Upper lobe of right lung (tissue), 1 donor: ENCODE data around the gene ARHGEF28. TPM values are rescaled to one million over a fixed set of nuclear protein-coding genes. Genes with fewer than 3 reads are reported as not detected.

Experiments
- ATAC-seq: fragments of 200-7000 bp; cut with Tn5 transposase; one replicate; pipeline ENCODE4 v1.9.1; 2020; ENCODE audit warnings: mild to moderate bottlenecking, moderate library complexity
- DNase-seq: peaks from one replicate; pipeline ENCODE4 v3.0.0-alpha.2; 2020
- H3K27ac ChIP-seq: fragments of 200-600 bp; one replicate; pipeline ENCODE4 v1.8.0; 2022
- H3K27me3 ChIP-seq: fragments of 200-600 bp; one replicate; pipeline ENCODE4 v1.8.0; 2022; ENCODE audit warnings: mild to moderate bottlenecking
- H3K36me3 ChIP-seq: fragments of 200-600 bp; one replicate; pipeline ENCODE4 v1.8.0; 2022
- H3K4me1 ChIP-seq: fragments of 200-600 bp; one replicate; pipeline ENCODE4 v1.8.0; 2022
- H3K4me3 ChIP-seq: fragments of 200-600 bp; one replicate; pipeline ENCODE4 v1.8.0; 2022; ENCODE audit warnings: mild to moderate bottlenecking
- H3K9me3 ChIP-seq: fragments of 200-600 bp; one replicate; pipeline ENCODE4 v1.8.0; 2022
- CTCF ChIP-seq: fragments of 200-600 bp; IDR thresholded peaks from one replicate; pipeline ENCODE4 v1.8.0; 2022; ENCODE audit warnings: antibody characterized with exemption
- intact Hi-C: fragments of 100-400 bp; cut with DNase I; formaldehyde crosslinking; loops from one replicate; pipeline ENCODE4 v1.11.0; 2022
- total RNA-seq: library from RNA; stranded (reverse); fragmentation: NEBNext Ultra II Directional; extraction: Animal tissue kit (Norgen Biotek cat#: 25700); gene quantifications from one replicate; pipeline ENCODE4 v1.2.1, GENCODE V29; 2021
- donor health status: DM: no; HTN: yes; CAD: no; lungs with severe emphysema.

Gene ARHGEF28
- total RNA-seq, 1 donor from 2014 or later, result 22.3 TPM

DNA sequence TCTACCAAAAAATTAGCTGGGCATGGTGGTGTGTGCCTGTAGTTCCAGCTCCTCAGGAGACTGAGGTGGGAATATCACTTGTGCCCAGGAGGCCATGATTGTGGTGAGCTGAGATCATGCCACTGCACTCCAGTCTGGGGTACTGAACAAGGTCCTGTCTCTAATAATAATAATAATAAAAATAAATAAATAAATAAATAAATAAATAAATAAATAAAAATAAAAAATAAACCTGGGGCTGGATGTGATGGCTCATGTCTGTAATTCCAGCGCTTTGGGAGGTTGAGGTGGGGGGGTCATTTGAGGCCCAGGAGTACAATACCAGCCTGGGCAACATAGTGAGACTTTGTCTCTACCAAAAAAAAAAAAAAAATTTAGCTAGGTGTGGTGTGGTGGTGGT lies 113.7 kb downstream of the ARHGEF28 start:
- H3K9me3 ChIP-seq, result no peaks in the 10 kb centered on the region
- no peak overlapping the region for H3K4me3 ChIP-seq
- intact Hi-C loops, result no loop called here
- no peaks in the 10 kb centered on the region for H3K4me1 ChIP-seq
- no peaks in the 10 kb centered on the region for H3K27me3 ChIP-seq
- H3K36me3 ChIP-seq, result no peaks in the 10 kb centered on the region
- H3K27ac ChIP-seq, result no peak overlapping the region
- no peak for TF ChIP-seq CTCF
- DNase-seq (no peak), ATAC-seq (no peak)

DNA sequence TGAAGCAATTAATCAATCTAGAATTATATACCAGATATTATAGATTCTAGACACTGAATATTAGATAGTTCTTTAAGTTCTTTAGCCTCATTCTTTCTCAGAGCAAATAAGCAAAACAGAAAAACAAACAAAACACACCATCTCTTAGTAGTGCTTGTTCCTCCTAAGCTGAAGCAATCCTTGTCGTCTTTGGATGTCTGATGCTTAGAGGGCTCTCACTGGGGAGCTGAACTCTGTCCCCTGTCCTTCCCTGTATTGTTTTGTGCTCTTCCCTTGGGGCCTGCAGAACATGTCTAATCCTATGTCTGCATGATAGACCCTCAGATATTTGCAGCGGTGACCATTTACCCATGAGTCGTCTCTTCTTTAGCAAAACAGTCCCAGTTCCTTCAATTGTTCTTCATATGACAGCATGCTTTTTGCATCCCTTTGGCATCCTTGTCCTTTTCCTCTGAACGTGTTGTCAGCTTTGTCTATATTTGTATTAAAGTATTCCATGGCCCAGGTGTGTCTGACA lies 114.3 kb downstream of the ARHGEF28 start:
- DNase-seq, result no peak
- H3K4me1 ChIP-seq, result no peaks in the 10 kb centered on the region
- TF ChIP-seq CTCF, result no peak
- no peak overlapping the region for H3K4me3 ChIP-seq
- no peak for ATAC-seq
- no peaks in the 10 kb centered on the region for H3K27me3 ChIP-seq
- H3K36me3 ChIP-seq, result no peaks in the 10 kb centered on the region
- intact Hi-C loops, result no loop called here
- no peaks in the 10 kb centered on the region for H3K9me3 ChIP-seq
- H3K27ac ChIP-seq, result no peak overlapping the region

GRCh38 chr5:73743161-73743560 lies 117.2 kb downstream of the ARHGEF28 start:
- Histone ChIP-seq H3K27ac (no peak overlapping the region), H3K9me3 (no peaks in the 10 kb centered on the region), H3K27me3 (no peaks in the 10 kb centered on the region), H3K4me3 (no peak overlapping the region), H3K4me1 (peaks cover 4% of the 10 kb centered on the region), H3K36me3 (no peaks in the 10 kb centered on the region)
- DNase-seq, result no peak
- TF ChIP-seq CTCF, result no peak
- no peak for ATAC-seq
- intact Hi-C loops, result no loop called here

DNA sequence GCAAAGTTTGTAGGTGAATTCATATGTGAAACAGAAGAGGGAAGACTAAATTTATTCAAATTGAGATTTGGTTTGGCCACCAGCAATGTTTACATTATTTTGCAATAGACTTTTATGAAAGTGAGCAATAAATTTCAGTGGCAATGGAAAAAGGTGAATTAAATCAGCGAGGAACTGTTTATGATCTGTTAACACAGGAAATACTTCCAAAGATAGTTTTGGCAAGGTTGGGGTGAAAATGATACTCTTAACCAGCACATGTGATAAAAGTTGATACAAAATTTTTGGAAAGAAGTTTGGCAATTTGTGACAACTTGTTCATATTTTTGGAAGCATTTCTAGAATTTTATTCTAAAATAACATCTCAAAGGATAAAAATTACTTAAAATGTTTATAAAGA lies 119.8 kb downstream of the ARHGEF28 start:
- no peak for ATAC-seq
- Histone ChIP-seq H3K27ac (no peak overlapping the region), H3K4me1 (peaks cover 21% of the 10 kb centered on the region), H3K36me3 (no peaks in the 10 kb centered on the region), H3K27me3 (no peaks in the 10 kb centered on the region), H3K4me3 (no peak overlapping the region), H3K9me3 (no peaks in the 10 kb centered on the region)
- intact Hi-C loops, result no loop called here
- TF ChIP-seq CTCF, result no peak
- no peak for DNase-seq

- TF ChIP-seq CTCF, result no peak
- no peak overlapping the region for H3K27ac ChIP-seq
- ATAC-seq, result no peak
- intact Hi-C loops, result no loop called here
- DNase-seq, result no peak
- peaks cover 21% of the 10 kb centered on the region for H3K4me1 ChIP-seq
- H3K9me3 ChIP-seq, result no peaks in the 10 kb centered on the region
- H3K27me3 ChIP-seq, result no peaks in the 10 kb centered on the region
- no peaks in the 10 kb centered on the region for H3K36me3 ChIP-seq
- H3K4me3 ChIP-seq, result no peak overlapping the region
These were observed 120.6 kb downstream of the ARHGEF28 start for GRCh38 chr5:73746608-73747007.
